Measurements from ENCODE around the gene ATP5F1C.
"Not testable (repeated sequence)": the region's sequence is repeated elsewhere in the genome, so short reads cannot be mapped to it uniquely, and the experiment has no call there.

The ATP5F1C gene

DNA sequence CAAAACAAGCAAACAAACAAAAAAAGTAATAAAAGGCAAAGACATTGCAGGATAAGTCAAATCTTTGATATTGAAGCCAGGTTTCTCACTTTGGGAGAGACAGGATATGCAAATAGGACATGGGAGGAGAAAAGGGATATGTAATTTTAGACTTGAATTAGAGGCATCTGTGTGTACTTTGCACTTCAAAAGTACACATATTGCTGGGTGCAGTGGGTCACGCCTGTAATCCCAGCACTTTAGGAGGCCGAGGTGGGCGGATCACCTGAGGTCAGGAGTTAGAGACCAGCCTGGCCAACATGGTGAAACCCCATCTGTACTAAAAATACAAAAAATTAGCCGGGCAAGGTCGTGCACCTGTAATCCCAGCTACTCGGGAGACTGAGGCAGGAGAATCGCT lies 23.8 kb downstream of the ATP5F1C start:
- not testable (repeated sequence) for H3K9ac ChIP-seq (ENCODE audit: low read depth in 1 of 2, low read length in 2 of 2); H3K4me3 ChIP-seq (ENCODE audit: low read depth in 1 of 2, low read length in 2 of 2)

DNA sequence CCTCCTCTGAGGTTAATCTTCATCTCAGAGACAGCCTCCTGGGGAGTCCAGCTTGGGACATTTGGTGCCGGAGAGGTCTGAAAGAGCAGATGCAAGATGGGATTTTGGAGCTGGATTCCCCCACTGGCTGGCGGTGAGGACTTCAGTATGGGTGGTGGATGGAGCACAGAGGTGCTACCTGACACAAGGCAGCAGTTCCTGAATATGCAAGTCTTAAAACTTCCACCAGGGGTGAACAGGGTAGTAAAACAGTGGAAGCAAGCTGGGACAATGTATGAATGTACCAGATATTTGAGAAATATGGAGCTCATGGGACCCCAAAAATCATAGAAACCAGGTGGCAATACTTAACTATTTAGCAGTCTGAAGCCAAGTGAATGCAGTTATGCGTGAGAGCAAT lies 25.5 kb downstream of the ATP5F1C start:
- Histone ChIP-seq H3K9me3 (ENCODE audit: control insufficient read depth in 1 of 2, low read length in 2 of 2) (no peaks in the 10 kb centered on the region), H3K36me3 (ENCODE audit: control insufficient read depth in 1 of 2, insufficient read depth in 2 of 2, low read length in 2 of 2) (no peaks in the 10 kb centered on the region), H3K4me3 (ENCODE audit: low read depth in 1 of 2, low read length in 2 of 2) (no peak overlapping the region), H3K9ac (ENCODE audit: low read depth in 1 of 2, low read length in 2 of 2) (no peak overlapping the region), H3K4me1 (ENCODE audit: control insufficient read depth in 1 of 2, insufficient read depth in 2 of 2, low read length in 2 of 2) (peaks cover 0 to 10% of the 10 kb centered on the region in 2 donors), H3K27ac (ENCODE audit: low read depth, low read length) (no peak overlapping the region), H3K27me3 (ENCODE audit: control insufficient read depth in 1 of 2, insufficient read depth in 2 of 2, low read length in 2 of 2) (no peaks in the 10 kb centered on the region)

More for the DNA sequence above, 23.8 kb downstream of the ATP5F1C start:
- not testable (repeated sequence) for H3K9me3 ChIP-seq (ENCODE audit: control insufficient read depth in 1 of 2, low read length in 2 of 2); H3K27me3 ChIP-seq (ENCODE audit: control insufficient read depth in 1 of 2, insufficient read depth in 2 of 2, low read length in 2 of 2); H3K27ac ChIP-seq (ENCODE audit: low read depth, low read length); H3K4me1 ChIP-seq (ENCODE audit: control insufficient read depth in 1 of 2, insufficient read depth in 2 of 2, low read length in 2 of 2)
- H3K36me3 ChIP-seq (ENCODE audit: control insufficient read depth in 1 of 2, insufficient read depth in 2 of 2, low read length in 2 of 2): peaks cover 4 to 16% of the 10 kb centered on the region in 2 donors

DNA sequence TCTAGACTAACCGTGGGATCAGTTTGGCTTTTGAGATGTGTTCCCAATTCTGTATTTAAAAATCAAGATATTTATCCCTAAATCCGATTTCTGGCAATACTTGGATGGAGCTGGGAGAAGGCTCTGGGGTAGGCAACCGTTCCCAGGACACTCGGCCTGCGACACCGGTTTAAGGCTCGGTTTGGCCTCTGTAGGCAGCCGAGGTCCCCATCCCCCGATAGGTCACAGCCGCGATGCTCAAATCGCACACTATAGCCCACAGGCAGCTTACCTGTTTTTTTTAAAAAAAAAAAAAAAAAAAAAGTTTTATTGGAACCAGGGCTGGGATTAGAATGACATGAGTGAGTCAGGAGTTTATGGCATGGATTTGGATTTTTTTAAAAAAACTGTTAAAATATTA lies 29.6 kb downstream of the ATP5F1C start:
- Histone ChIP-seq H3K4me3 (ENCODE audit: low read depth in 1 of 2, low read length in 2 of 2) (peak overlapping the region; percentile 95 to 99), H3K36me3 (ENCODE audit: control insufficient read depth in 1 of 2, insufficient read depth in 2 of 2, low read length in 2 of 2) (no peaks in the 10 kb centered on the region), H3K4me1 (ENCODE audit: control insufficient read depth in 1 of 2, insufficient read depth in 2 of 2, low read length in 2 of 2) (peaks cover 13 to 18% of the 10 kb centered on the region in 2 donors), H3K9me3 (ENCODE audit: control insufficient read depth in 1 of 2, low read length in 2 of 2) (no peaks in the 10 kb centered on the region), H3K9ac (ENCODE audit: low read depth in 1 of 2, low read length in 2 of 2) (peak overlapping the region; percentile 64 to 84), H3K27ac (ENCODE audit: low read depth, low read length) (no peak overlapping the region), H3K27me3 (ENCODE audit: control insufficient read depth in 1 of 2, insufficient read depth in 2 of 2, low read length in 2 of 2) (no peaks in the 10 kb centered on the region)

DNA sequence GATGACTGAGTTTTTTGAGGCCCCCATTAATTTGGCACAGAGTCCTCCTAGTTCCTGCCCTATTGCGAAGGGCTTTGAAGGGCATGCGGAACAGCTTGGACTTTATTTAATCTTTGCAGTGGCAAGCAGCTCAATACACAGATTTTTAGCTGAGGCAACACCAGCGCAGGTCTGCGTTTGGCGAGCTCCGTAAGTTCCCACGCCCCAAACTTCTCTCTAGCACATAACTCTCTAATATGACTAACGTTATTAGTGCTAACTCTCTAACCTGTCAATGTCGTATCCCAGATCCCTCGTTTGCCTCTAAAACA lies 30.0 kb downstream of the ATP5F1C start:
- H3K9ac ChIP-seq (ENCODE audit: low read depth in 1 of 2, low read length in 2 of 2): peak overlapping the region; percentile 64 to 84
- peaks cover 13 to 18% of the 10 kb centered on the region in 2 donors for H3K4me1 ChIP-seq (ENCODE audit: control insufficient read depth in 1 of 2, insufficient read depth in 2 of 2, low read length in 2 of 2)
- H3K36me3 ChIP-seq (ENCODE audit: control insufficient read depth in 1 of 2, insufficient read depth in 2 of 2, low read length in 2 of 2): no peaks in the 10 kb centered on the region
- no peaks in the 10 kb centered on the region for H3K27me3 ChIP-seq (ENCODE audit: control insufficient read depth in 1 of 2, insufficient read depth in 2 of 2, low read length in 2 of 2)
- no peaks in the 10 kb centered on the region for H3K9me3 ChIP-seq (ENCODE audit: control insufficient read depth in 1 of 2, low read length in 2 of 2)
- H3K4me3 ChIP-seq (ENCODE audit: low read depth in 1 of 2, low read length in 2 of 2): peak overlapping the region; percentile 95 to 99
- H3K27ac ChIP-seq (ENCODE audit: low read depth, low read length): no peak overlapping the region

DNA sequence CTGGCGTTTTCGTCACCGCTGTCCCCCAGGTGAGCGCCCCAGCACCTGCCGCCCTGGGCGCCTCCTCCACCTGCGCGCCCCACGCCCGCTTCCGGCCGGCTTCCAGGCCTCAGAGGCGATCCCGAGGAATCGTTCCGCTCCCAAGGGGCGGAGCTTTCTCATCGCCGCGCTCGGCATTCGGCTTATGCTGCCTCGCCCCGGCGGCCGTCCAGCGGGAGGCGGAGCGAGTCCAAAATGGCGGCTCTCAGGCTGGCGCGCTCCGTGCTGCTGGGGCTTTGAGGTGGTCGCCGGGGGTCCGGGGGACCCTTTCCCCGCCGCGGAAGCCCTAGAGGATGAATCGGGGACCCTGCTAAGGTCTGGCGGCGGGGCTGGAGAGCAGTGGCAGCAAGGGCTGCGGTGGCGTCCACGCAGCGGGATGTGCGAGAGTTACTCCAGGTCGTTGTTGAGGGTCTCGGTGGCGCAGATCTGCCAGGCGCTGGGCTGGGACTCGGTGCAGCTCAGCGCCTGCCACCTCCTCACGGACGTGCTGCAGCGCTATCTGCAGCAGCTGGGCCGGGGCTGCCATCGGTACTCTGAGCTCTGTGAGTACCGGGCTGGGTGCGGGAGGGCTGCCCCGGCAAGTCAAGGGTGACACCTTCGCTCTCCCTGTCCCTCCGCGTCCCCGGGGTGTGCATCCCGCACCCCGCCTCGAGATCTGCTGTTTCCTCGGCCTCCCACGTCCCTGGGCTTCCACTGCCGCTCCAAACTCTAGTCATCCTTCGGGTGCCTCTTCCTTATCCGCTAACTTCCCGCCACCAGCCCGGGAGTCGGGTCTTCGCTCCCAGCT lies 30.5 kb downstream of the ATP5F1C start, which contains the start of gene TAF3:
Gene TAF3, plus strand, starts transcription at position 211 of the 826 bp plus-strand sequence. Its CDS starts 205 bp downstream, at position 416.
- Histone ChIP-seq H3K27me3 (ENCODE audit: control insufficient read depth in 1 of 2, insufficient read depth in 2 of 2, low read length in 2 of 2) (no peaks in the 10 kb centered on the region), H3K27ac (ENCODE audit: low read depth, low read length) (no peak within 1 kb of the TSS), H3K9me3 (ENCODE audit: control insufficient read depth in 1 of 2, low read length in 2 of 2) (no peaks in the 10 kb centered on the region), H3K9ac (ENCODE audit: low read depth in 1 of 2, low read length in 2 of 2) (peak within 1 kb of the TSS; percentile 64 to 84), H3K4me1 (ENCODE audit: control insufficient read depth in 1 of 2, insufficient read depth in 2 of 2, low read length in 2 of 2) (peaks cover 13 to 18% of the 10 kb centered on the region in 2 donors), H3K36me3 (ENCODE audit: control insufficient read depth in 1 of 2, insufficient read depth in 2 of 2, low read length in 2 of 2) (no peaks in the 10 kb centered on the region), H3K4me3 (ENCODE audit: low read depth in 1 of 2, low read length in 2 of 2) (peak within 1 kb of the TSS; percentile 95 to 99)

DNA sequence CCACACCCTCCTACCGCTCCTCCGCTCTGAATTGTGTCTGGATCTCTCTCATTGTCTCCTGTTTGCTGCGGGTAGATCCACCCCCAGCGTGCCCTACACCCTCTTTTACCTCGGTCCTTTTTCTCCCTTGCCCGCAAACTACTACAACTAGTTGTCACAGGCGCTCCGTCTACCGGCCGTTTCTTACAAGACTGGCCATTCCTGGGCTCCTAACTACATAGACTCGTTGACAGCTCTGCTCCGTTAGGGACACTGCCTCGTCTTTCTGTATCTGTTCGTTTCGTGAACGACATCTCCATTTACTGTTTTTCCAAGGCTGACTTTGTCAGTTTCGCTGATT lies 31.1 kb downstream of the ATP5F1C start:
- H3K36me3 ChIP-seq (ENCODE audit: control insufficient read depth in 1 of 2, insufficient read depth in 2 of 2, low read length in 2 of 2): no peaks in the 10 kb centered on the region
- no peaks in the 10 kb centered on the region for H3K27me3 ChIP-seq (ENCODE audit: control insufficient read depth in 1 of 2, insufficient read depth in 2 of 2, low read length in 2 of 2)
- no peaks in the 10 kb centered on the region for H3K9me3 ChIP-seq (ENCODE audit: control insufficient read depth in 1 of 2, low read length in 2 of 2)
- peaks cover 13 to 18% of the 10 kb centered on the region in 2 donors for H3K4me1 ChIP-seq (ENCODE audit: control insufficient read depth in 1 of 2, insufficient read depth in 2 of 2, low read length in 2 of 2)
- peak overlapping the region; percentile 95 to 99 for H3K4me3 ChIP-seq (ENCODE audit: low read depth in 1 of 2, low read length in 2 of 2)
- no peak overlapping the region for H3K27ac ChIP-seq (ENCODE audit: low read depth, low read length)
- peak overlapping the region; percentile 64 to 76 for H3K9ac ChIP-seq (ENCODE audit: low read depth in 1 of 2, low read length in 2 of 2)

DNA sequence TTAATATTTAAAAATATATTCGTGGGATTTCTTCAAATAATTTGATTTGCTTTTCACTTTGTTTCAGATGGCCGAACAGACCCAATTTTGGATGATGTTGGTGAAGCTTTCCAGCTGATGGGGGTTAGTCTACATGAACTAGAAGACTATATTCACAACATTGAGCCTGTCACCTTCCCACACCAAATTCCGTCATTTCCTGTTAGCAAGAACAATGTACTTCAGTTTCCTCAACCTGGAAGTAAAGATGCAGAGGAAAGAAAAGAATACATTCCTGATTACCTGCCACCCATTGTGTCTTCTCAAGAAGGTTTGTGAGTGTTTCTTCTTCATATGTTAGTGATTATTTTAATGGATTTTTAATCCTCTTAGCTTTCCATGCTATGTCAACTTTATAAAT lies 36.3 kb downstream of the ATP5F1C start:
- Histone ChIP-seq H3K9ac (ENCODE audit: low read depth in 1 of 2, low read length in 2 of 2) (no peak overlapping the region), H3K9me3 (ENCODE audit: control insufficient read depth in 1 of 2, low read length in 2 of 2) (no peaks in the 10 kb centered on the region), H3K27ac (ENCODE audit: low read depth, low read length) (no peak overlapping the region), H3K36me3 (ENCODE audit: control insufficient read depth in 1 of 2, insufficient read depth in 2 of 2, low read length in 2 of 2) (peaks cover 4 to 19% of the 10 kb centered on the region in 2 donors), H3K27me3 (ENCODE audit: control insufficient read depth in 1 of 2, insufficient read depth in 2 of 2, low read length in 2 of 2) (no peaks in the 10 kb centered on the region), H3K4me1 (ENCODE audit: control insufficient read depth in 1 of 2, insufficient read depth in 2 of 2, low read length in 2 of 2) (peaks cover 9% of the 10 kb centered on the region in 2 donors), H3K4me3 (ENCODE audit: low read depth in 1 of 2, low read length in 2 of 2) (no peak overlapping the region)

DNA sequence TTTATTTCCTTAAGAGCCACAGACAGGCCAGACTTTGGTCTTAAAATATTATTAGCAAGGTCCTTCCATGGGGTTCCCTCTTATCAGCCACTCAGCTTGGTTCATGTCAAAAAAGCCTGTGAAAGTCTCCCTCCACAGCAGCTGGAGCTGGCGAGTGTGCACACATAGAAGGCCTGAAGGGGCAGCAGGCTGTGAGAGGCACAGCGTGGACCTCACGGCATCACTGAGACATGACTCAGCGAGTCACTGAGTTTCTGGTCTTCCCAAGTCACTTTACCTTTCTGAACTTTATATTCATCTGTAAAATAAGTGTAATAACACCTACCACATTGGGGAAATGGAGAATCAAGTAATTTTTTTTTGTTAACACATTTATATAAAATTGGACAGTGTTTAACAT lies 39.0 kb downstream of the ATP5F1C start:
- no peaks in the 10 kb centered on the region for H3K4me1 ChIP-seq (ENCODE audit: control insufficient read depth in 1 of 2, insufficient read depth in 2 of 2, low read length in 2 of 2)
- peaks cover 4 to 19% of the 10 kb centered on the region in 2 donors for H3K36me3 ChIP-seq (ENCODE audit: control insufficient read depth in 1 of 2, insufficient read depth in 2 of 2, low read length in 2 of 2)
- H3K9ac ChIP-seq (ENCODE audit: low read depth in 1 of 2, low read length in 2 of 2): no peak overlapping the region
- no peak overlapping the region for H3K4me3 ChIP-seq (ENCODE audit: low read depth in 1 of 2, low read length in 2 of 2)
- H3K9me3 ChIP-seq (ENCODE audit: control insufficient read depth in 1 of 2, low read length in 2 of 2): no peaks in the 10 kb centered on the region
- H3K27me3 ChIP-seq (ENCODE audit: control insufficient read depth in 1 of 2, insufficient read depth in 2 of 2, low read length in 2 of 2): no peaks in the 10 kb centered on the region
- no peak overlapping the region for H3K27ac ChIP-seq (ENCODE audit: low read depth, low read length)

DNA sequence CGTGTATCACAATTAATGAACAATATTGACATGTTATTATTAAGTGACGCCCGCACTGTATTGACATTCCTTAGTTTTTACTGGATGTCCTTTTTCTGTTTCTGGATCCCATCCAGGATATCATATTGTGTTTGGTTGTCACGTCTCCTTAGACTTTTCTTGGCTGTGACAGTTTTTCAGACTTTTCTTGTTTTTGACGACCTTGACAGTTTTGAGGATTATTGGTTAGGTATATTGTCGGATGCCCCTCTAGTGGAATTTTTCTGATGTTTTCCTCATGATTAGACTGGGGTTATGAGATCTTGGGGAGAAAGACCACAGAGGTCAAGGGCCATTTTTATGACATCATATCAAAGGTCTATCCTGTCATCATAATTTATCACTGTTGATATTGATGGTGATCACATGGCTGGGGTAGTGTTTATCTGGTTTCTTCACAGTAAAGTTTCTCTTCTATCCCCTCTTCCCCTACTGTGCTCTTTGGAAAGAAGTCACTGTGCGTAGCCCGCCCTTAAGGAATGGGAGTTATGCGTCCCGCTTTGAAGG lies 41.4 kb downstream of the ATP5F1C start:
- Histone ChIP-seq H3K36me3 (ENCODE audit: control insufficient read depth in 1 of 2, insufficient read depth in 2 of 2, low read length in 2 of 2) (peaks cover 4 to 17% of the 10 kb centered on the region in 2 donors), H3K9me3 (ENCODE audit: control insufficient read depth in 1 of 2, low read length in 2 of 2) (no peaks in the 10 kb centered on the region), H3K27me3 (ENCODE audit: control insufficient read depth in 1 of 2, insufficient read depth in 2 of 2, low read length in 2 of 2) (no peaks in the 10 kb centered on the region), H3K27ac (ENCODE audit: low read depth, low read length) (no peak overlapping the region), H3K4me1 (ENCODE audit: control insufficient read depth in 1 of 2, insufficient read depth in 2 of 2, low read length in 2 of 2) (no peaks in the 10 kb centered on the region), H3K4me3 (ENCODE audit: low read depth in 1 of 2, low read length in 2 of 2) (no peak overlapping the region), H3K9ac (ENCODE audit: low read depth in 1 of 2, low read length in 2 of 2) (no peak overlapping the region)

DNA sequence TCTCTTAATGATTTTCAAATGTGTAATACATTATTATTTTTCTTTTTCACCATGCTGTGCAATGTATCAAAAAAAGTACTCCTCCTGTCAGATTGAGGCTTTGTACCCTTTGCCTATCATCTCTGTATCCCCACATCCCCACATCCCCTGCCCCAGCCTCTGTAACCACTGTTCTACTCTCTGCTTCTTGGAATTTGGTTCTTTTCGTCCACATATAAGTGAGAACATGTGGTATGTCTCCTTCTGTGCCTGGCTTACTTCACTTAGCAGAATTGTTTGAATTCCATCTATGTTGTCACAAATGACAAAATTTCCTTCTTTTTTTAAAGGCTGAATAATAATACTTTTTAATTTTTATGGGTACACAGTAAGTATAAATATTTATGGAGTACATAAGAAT lies 44.1 kb downstream of the ATP5F1C start:
- H3K27me3 ChIP-seq (ENCODE audit: control insufficient read depth in 1 of 2, insufficient read depth in 2 of 2, low read length in 2 of 2): no peaks in the 10 kb centered on the region
- H3K4me3 ChIP-seq (ENCODE audit: low read depth in 1 of 2, low read length in 2 of 2): no peak overlapping the region
- H3K27ac ChIP-seq (ENCODE audit: low read depth, low read length): no peak overlapping the region
- no peak overlapping the region for H3K9ac ChIP-seq (ENCODE audit: low read depth in 1 of 2, low read length in 2 of 2)
- H3K36me3 ChIP-seq (ENCODE audit: control insufficient read depth in 1 of 2, insufficient read depth in 2 of 2, low read length in 2 of 2): peaks cover 0 to 5% of the 10 kb centered on the region in 2 donors
- no peaks in the 10 kb centered on the region for H3K9me3 ChIP-seq (ENCODE audit: control insufficient read depth in 1 of 2, low read length in 2 of 2)
- no peaks in the 10 kb centered on the region for H3K4me1 ChIP-seq (ENCODE audit: control insufficient read depth in 1 of 2, insufficient read depth in 2 of 2, low read length in 2 of 2)
